ENCODE data around the gene RASL11B.

The RASL11B gene

GRCh38 chr4:52874948-52875347 lies 12.8 kb downstream of the RASL11B start:
- DNase-seq (ENCODE audit: low read depth): no peak

- DNase-seq (ENCODE audit: low read depth): no peak
Observed at GRCh38 chr4:52876069-52876468, 14.0 kb downstream of the RASL11B start.

- DNase-seq (ENCODE audit: low read depth): no peak
Observed at GRCh38 chr4:52877036-52877435, 14.9 kb downstream of the RASL11B start.

GRCh38 chr4:52877694-52878093 lies 15.6 kb downstream of the RASL11B start:
- no peak for DNase-seq (ENCODE audit: low read depth)

- DNase-seq (ENCODE audit: low read depth): no peak
Observed at GRCh38 chr4:52879471-52879870, 17.4 kb downstream of the RASL11B start.

- DNase-seq (ENCODE audit: low read depth): no peak
Observed at GRCh38 chr4:52880994-52881393, 18.9 kb downstream of the RASL11B start.

GRCh38 chr4:52883183-52883621 lies 21.1 kb downstream of the RASL11B start:
- no peak for DNase-seq (ENCODE audit: low read depth)

GRCh38 chr4:52883707-52884669 lies 21.9 kb downstream of the RASL11B start:
- no peak for DNase-seq (ENCODE audit: low read depth)

- no peak for DNase-seq (ENCODE audit: low read depth)
Observed at GRCh38 chr4:52884994-52885393, 22.9 kb downstream of the RASL11B start.

GRCh38 chr4:52889354-52889753 lies 27.2 kb downstream of the RASL11B start:
- DNase-seq (ENCODE audit: low read depth): no peak

GRCh38 chr4:52889778-52890520 lies 27.8 kb downstream of the RASL11B start:
- DNase-seq (ENCODE audit: low read depth): no peak

GRCh38 chr4:52890521-52890791 lies 28.3 kb downstream of the RASL11B start:
- DNase-seq (ENCODE audit: low read depth): no peak

- no peak for DNase-seq (ENCODE audit: low read depth)
Observed at GRCh38 chr4:52891743-52892142, 29.6 kb downstream of the RASL11B start.

GRCh38 chr4:52892880-52893279 lies 30.8 kb downstream of the RASL11B start:
- no peak for DNase-seq (ENCODE audit: low read depth)

GRCh38 chr4:52894443-52894842 lies 32.3 kb downstream of the RASL11B start:
- no peak for DNase-seq (ENCODE audit: low read depth)

GRCh38 chr4:52903273-52903672 lies 41.2 kb downstream of the RASL11B start:
- DNase-seq (ENCODE audit: low read depth): no peak

- DNase-seq (ENCODE audit: low read depth): no peak
Observed at GRCh38 chr4:52904421-52904820, 42.3 kb downstream of the RASL11B start.

- no peak for DNase-seq (ENCODE audit: low read depth)
Observed at GRCh38 chr4:52907510-52907909, 45.4 kb downstream of the RASL11B start.

- no peak for DNase-seq (ENCODE audit: low read depth)
Observed at GRCh38 chr4:52910115-52910514, 48.0 kb downstream of the RASL11B start.

- peak; percentile 22 for DNase-seq (ENCODE audit: low read depth)
Observed at GRCh38 chr4:52911684-52912294, 49.7 kb downstream of the RASL11B start.

GRCh38 chr4:52912608-52913007 lies 50.5 kb downstream of the RASL11B start:
- no peak for DNase-seq (ENCODE audit: low read depth)

GRCh38 chr4:52914051-52914605 lies 52.0 kb downstream of the RASL11B start:
- DNase-seq (ENCODE audit: low read depth): no peak

GRCh38 chr4:52915191-52915590 lies 53.1 kb downstream of the RASL11B start:
- no peak for DNase-seq (ENCODE audit: low read depth)

Measured in activated gamma-delta T cell treated with anti-CD3 and anti-CD28 coated beads, Interleukin-2, amount 50 U/mL, for 16 hours (primary cell).